K562 (cell line): ENCODE data around the gene RPL22. TPM values are rescaled to one million over a fixed set of nuclear protein-coding genes. Genes with fewer than 3 reads are reported as not detected.
A peak's percentile ranks its signal among the peaks of the same experiment; 100 is the strongest.

Source experiments
- EGR1 ChIP-seq: fragments of 450-650 bp; conservative IDR thresholded peaks from 2 replicates; pipeline ENCODE4 v1.6.1; 2017; ENCODE audit warnings: mild to moderate bottlenecking
- ERF ChIP-seq: fragments of 450-650 bp; formaldehyde crosslinking; IDR thresholded peaks from 2 replicates; pipeline ENCODE4 v1.4.0; 2020; ENCODE audit warnings: mild to moderate bottlenecking, mixed read lengths
- FOXK1 ChIP-seq: sonication (generic); formaldehyde crosslinking; IDR thresholded peaks from 2 replicates; pipeline ENCODE4 v1.8.0; 2022; ENCODE audit warnings: missing genetic modification reagents, mild to moderate bottlenecking, borderline replicate concordance
- FOXM1 ChIP-seq, 2 experiments: fragments of 450-650 bp in 1 of 2; sonication (generic) in 1 of 2; formaldehyde crosslinking in 1 of 2; IDR thresholded peaks; 2 replicates each; pipeline versions ENCODE4 v1.6.1 to v1.9.0; 2017 to 2022; ENCODE audit warnings: low read depth in 2 of 2, mild to moderate bottlenecking in 2 of 2, missing genetic modification reagents in 1 of 2, moderate library complexity in 1 of 2
- GTF2E2 ChIP-seq: fragments of 200-800 bp; sonication (Bioruptor generic); IDR thresholded peaks from 2 replicates; pipeline ENCODE4 v1.6.1; 2016; ENCODE audit warnings: missing genetic modification characterization, missing compliant biosample characterization
- HEY1 ChIP-seq: fragments of 250-450 bp; sonication (Bioruptor Pico); IDR thresholded peaks from 2 replicates; pipeline ENCODE4 v1.5.0; 2020; ENCODE audit warnings: mild to moderate bottlenecking, moderate library complexity, borderline replicate concordance
- HLTF ChIP-seq: fragments of 450-650 bp; IDR thresholded peaks from 2 replicates; pipeline ENCODE4 v1.6.1; 2016
- MTA2 ChIP-seq: fragments of 450-650 bp; IDR thresholded peaks from 2 replicates; pipeline ENCODE4 v1.6.1; 2016; ENCODE audit warnings: low read depth
- NCOA1 ChIP-seq: fragments of 450-650 bp; IDR thresholded peaks from 2 replicates; pipeline ENCODE4 v1.6.1; 2016; ENCODE audit warnings: low read depth
- NFE2L1 ChIP-seq: fragments of 450-650 bp; IDR thresholded peaks from 2 replicates; pipeline ENCODE4 v1.6.1; 2016; ENCODE audit warnings: missing genetic modification characterization, low read depth, mild to moderate bottlenecking, missing compliant biosample characterization, moderate library complexity, borderline replicate concordance
- NONO ChIP-seq, 2 experiments: fragments of 200-400 bp in 1 of 2; fragments of 450-650 bp in 1 of 2; formaldehyde crosslinking in 1 of 2; IDR thresholded peaks; 2 replicates each; pipeline ENCODE4 v1.6.1; 2017; ENCODE audit warnings: low read depth in 2 of 2, mild to moderate bottlenecking in 2 of 2, moderate library complexity in 2 of 2, low read length in 1 of 2
- PHTF2 ChIP-seq: fragments of 250-450 bp; sonication (Bioruptor Pico); IDR thresholded peaks from 2 replicates; pipeline ENCODE4 v1.5.0; 2021; ENCODE audit warnings: mild to moderate bottlenecking
- PRPF4 ChIP-seq: fragments of 200-400 bp; formaldehyde crosslinking; IDR thresholded peaks from one replicate; pipeline ENCODE4 v1.6.1; 2017; ENCODE audit warnings: low read length, low read depth, mild to moderate bottlenecking; ENCODE audit not compliant: insufficient read depth, poor library complexity, severe bottlenecking
- PYGO2 ChIP-seq: fragments of 450-650 bp; IDR thresholded peaks from 2 replicates; pipeline ENCODE4 v1.6.1; 2016; ENCODE audit warnings: mild to moderate bottlenecking, missing genetic modification characterization, moderate library complexity, missing compliant biosample characterization
- SRSF1 ChIP-seq: fragments of 200-400 bp; formaldehyde crosslinking; IDR thresholded peaks from 2 replicates; pipeline ENCODE4 v1.6.1; 2017; ENCODE audit warnings: mild to moderate bottlenecking, low read depth, low read length, moderate library complexity
- TCF7 ChIP-seq: sonication (generic); IDR thresholded peaks from 2 replicates; pipeline ENCODE4 v1.6.1; 2016; ENCODE audit warnings: antibody characterized with exemption, borderline replicate concordance
- YBX1 ChIP-seq: fragments of 450-650 bp; IDR thresholded peaks from 2 replicates; pipeline ENCODE4 v1.7.1; 2016; ENCODE audit warnings: mild to moderate bottlenecking
- ZNF263 ChIP-seq: sonication (generic); formaldehyde crosslinking; IDR thresholded peaks from 2 replicates; pipeline ENCODE4 v1.8.0; 2022; ENCODE audit warnings: mild to moderate bottlenecking, missing genetic modification reagents, borderline replicate concordance
- ZNF79 ChIP-seq: fragments of 250-450 bp; sonication (Bioruptor Pico); IDR thresholded peaks from 2 replicates; pipeline ENCODE4 v1.4.0; 2020; ENCODE audit warnings: low read depth, mild to moderate bottlenecking, moderate library complexity
- polyA plus RNA-seq, 8 experiments: library from polyadenylated mRNA; depleted of rRNA in 4 of 8; stranded (reverse) in 5 of 8; unstranded in 3 of 8; fragments of >200 nt; fragmentation: Nextera tagmentation in 2 of 8; fragmentation: Illumina TruSeq in 1 of 8; extraction: Ambion mirVana in 2 of 8; extraction: Trizol in 1 of 8; gene quantifications; 2 replicates each; pipeline versions ENCODE4 v1.2.1 to v1.2.3, GENCODE V29; 2011 to 2014; ENCODE audit warnings: inconsistent platforms in 1 of 8, missing spikeins in 1 of 8
- total RNA-seq, 7 experiments: library from RNA; depleted of rRNA in 6 of 7; stranded (reverse); fragments of >200 nt in 6 of 7; fragmentation: Illumina TruSeq in 2 of 7; extraction: Trizol in 2 of 7; gene quantifications; 2 replicates each; pipeline versions ENCODE4 v1.2.1 to v1.2.3, GENCODE V29; 2011 to 2021; ENCODE audit warnings: low replicate concordance in 1 of 7
- TF ChIP-seq, protein P1 (sequence below): fragments of 450-650 bp; IDR thresholded peaks from 2 replicates; pipeline ENCODE4 v1.6.1; 2017; ENCODE audit warnings: antibody characterized with exemption
- TF ChIP-seq, protein P2 (sequence below): sonication (generic); formaldehyde crosslinking; IDR thresholded peaks from 2 replicates; pipeline ENCODE4 v1.8.0; 2022; ENCODE audit warnings: mild to moderate bottlenecking, missing genetic modification reagents
- TF ChIP-seq, protein P3 (sequence below): fragments of 450-650 bp; conservative IDR thresholded peaks from 2 replicates; pipeline ENCODE4 v1.6.1; 2016; ENCODE audit warnings: missing genetic modification characterization, low read depth, mild to moderate bottlenecking, control low read depth, missing compliant biosample characterization
- TF ChIP-seq, protein P4 (sequence below): fragments of 450-650 bp; IDR thresholded peaks from 2 replicates; pipeline ENCODE4 v1.6.1; 2016; ENCODE audit warnings: low read depth, mild to moderate bottlenecking, moderate library complexity

Gene RPL22
- total and polyA plus RNA-seq, 9 of the 15 experiments (the other 6 are each of a cell fraction or from before 2014, with no cell fraction given): 467 to 1,165 (median 607) TPM

DNA sequence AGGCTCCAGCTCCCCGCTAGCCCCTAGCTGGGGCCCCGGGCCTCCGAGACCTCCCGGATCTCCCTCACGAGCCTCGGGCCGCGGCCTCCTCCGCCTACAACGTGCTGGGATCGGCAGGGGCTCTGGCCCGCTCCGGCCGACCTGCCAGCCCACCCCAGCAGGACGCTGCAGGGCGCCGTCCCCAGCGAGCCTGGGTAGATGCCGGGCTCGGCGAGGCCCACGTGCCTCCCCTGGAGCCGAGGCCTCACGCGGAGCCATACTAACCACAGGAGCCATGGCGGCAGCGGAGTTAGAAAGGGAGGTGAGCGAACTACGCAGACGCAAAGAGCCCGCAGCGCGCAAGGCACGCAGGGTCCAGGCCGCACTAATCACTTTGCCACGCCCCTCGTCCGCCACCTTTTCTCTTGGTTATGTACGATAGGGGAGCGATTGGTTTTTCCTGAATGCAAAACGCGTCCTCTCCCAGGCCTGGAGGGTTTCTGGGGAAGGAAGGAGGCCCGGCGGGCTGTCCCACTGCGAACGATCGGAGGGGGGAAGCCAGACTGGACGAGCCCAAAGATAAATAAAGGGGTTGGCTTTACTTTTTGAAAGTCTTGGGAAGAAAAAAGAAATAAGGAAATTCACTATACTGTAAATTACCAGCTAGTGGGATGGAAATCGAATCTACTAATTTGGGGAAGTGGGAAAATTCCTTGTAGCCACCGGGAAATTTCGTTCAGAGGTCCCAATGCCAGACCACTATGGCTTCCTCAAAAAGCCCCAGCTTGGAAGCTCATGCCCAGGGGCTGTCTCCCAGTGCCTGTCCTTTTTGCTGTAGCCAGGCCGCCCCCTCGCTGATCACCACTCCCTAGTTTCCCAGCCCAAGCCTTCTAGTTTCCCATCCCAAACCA is at the start of gene RPL22 (continued):
- peak; percentile 97 for TF ChIP-seq GTF2E2 (tag)
- no peak for TF ChIP-seq HEY1 (CRISPR knock-in tag)
- TF ChIP-seq PHTF2: no peak
- peak; percentile 52; the same call in 1 of the 2 replicates for TF ChIP-seq TCF7
- no peak for TF ChIP-seq PYGO2 (tag)
- peak; percentile 55 for TF ChIP-seq ZNF263 (CRISPR knock-in tag)
- no peak for TF ChIP-seq SRSF1
- no peak for TF ChIP-seq NCOA1
- TF ChIP-seq, protein P1, sequence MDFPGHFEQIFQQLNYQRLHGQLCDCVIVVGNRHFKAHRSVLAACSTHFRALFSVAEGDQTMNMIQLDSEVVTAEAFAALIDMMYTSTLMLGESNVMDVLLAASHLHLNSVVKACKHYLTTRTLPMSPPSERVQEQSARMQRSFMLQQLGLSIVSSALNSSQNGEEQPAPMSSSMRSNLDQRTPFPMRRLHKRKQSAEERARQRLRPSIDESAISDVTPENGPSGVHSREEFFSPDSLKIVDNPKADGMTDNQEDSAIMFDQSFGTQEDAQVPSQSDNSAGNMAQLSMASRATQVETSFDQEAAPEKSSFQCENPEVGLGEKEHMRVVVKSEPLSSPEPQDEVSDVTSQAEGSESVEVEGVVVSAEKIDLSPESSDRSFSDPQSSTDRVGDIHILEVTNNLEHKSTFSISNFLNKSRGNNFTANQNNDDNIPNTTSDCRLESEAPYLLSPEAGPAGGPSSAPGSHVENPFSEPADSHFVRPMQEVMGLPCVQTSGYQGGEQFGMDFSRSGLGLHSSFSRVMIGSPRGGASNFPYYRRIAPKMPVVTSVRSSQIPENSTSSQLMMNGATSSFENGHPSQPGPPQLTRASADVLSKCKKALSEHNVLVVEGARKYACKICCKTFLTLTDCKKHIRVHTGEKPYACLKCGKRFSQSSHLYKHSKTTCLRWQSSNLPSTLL: no peak
- TF ChIP-seq ZNF79 (CRISPR knock-in tag): no peak
- no peak for TF ChIP-seq MTA2
- TF ChIP-seq FOXK1 (CRISPR knock-in tag): no peak; the same call in 1 of the 2 replicates
- TF ChIP-seq ERF (CRISPR knock-in tag): peak; percentile 81; the same call in 1 of the 2 replicates
- peak; percentile 45 for TF ChIP-seq PRPF4
- TF ChIP-seq EGR1: peak; percentile 80
- TF ChIP-seq, protein P2, sequence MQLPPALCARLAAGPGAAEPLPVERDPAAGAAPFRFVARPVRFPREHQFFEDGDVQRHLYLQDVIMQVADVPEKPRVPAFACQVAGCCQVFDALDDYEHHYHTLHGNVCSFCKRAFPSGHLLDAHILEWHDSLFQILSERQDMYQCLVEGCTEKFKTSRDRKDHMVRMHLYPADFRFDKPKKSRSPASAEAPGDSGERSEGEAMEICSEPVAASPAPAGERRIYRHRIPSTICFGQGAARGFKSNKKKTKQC (CRISPR knock-in tag): peak; percentile 93
- TF ChIP-seq, protein P3, sequence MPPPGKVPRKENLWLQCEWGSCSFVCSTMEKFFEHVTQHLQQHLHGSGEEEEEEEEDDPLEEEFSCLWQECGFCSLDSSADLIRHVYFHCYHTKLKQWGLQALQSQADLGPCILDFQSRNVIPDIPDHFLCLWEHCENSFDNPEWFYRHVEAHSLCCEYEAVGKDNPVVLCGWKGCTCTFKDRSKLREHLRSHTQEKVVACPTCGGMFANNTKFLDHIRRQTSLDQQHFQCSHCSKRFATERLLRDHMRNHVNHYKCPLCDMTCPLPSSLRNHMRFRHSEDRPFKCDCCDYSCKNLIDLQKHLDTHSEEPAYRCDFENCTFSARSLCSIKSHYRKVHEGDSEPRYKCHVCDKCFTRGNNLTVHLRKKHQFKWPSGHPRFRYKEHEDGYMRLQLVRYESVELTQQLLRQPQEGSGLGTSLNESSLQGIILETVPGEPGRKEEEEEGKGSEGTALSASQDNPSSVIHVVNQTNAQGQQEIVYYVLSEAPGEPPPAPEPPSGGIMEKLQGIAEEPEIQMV (tag): 0 out of 2 replicates have a peak, but pooled peaks have one; percentile 6
- peak; percentile 82 to 98 for TF ChIP-seq NONO (IDR thresholded peaks at IDR 0.05; ENCODE audit: low read depth in 2 of 2, low read length in 1 of 2)
- no peak for TF ChIP-seq NFE2L1 (tag)
- TF ChIP-seq HLTF: no peak
- TF ChIP-seq YBX1: no peak
- peak; percentile 97 for TF ChIP-seq FOXM1 (IDR thresholded peaks at IDR 0.05; ENCODE audit: low read depth)
- peak; percentile 82; the same call in 1 of the 2 replicates for TF ChIP-seq FOXM1 (CRISPR knock-in tag; IDR thresholded peaks at IDR 0.05; ENCODE audit: low read depth)
- TF ChIP-seq, protein P4, sequence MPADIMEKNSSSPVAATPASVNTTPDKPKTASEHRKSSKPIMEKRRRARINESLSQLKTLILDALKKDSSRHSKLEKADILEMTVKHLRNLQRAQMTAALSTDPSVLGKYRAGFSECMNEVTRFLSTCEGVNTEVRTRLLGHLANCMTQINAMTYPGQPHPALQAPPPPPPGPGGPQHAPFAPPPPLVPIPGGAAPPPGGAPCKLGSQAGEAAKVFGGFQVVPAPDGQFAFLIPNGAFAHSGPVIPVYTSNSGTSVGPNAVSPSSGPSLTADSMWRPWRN: no peak
